GM19372 (cell line): ENCODE results near the gene ITGA3.

Experiments used
- ATAC-seq: cut with Tn5 transposase; IDR thresholded peaks from one replicate; pipeline ENCODE4 v1.9.1; 2021; ENCODE audit warnings: mild to moderate bottlenecking, low read depth, moderate library complexity; ENCODE audit not compliant: unreplicated experiment

The ITGA3 gene

DNA sequence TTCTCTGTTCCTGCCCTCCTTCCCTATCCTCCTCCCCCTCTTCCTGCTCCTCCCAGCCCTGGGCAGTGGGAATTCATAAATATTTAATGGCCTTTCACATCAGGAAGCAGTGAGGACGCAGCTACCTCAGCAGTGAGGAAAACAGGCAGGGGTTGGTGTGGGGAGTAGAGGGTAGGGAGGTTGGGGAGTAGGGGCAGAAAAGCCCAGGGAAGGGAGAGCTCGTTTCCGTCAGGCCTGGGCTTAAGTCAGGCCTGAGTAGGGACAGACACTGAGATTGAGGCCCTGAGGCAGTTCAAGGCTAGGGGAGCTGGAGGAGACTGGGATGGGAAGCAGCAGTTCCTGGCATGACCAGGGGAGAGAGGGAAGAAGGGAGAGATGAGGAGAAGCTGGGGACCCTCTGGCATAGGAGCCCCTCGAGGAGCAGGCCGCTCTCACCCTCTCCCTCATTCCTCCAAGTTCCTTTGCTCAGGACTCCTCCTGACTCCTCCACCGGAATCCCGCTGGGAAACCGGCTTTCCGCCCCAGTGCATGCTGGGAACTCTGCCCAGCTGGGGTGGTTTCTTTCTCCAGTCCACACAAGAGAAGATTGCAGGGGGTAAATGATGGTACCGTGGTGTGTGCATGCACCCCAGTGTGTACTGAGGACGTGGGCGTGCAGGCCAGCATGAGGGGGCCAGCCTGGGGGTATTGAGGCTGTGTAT lies 67.9 kb downstream of the ITGA3 start:
- ATAC-seq: no peak

DNA sequence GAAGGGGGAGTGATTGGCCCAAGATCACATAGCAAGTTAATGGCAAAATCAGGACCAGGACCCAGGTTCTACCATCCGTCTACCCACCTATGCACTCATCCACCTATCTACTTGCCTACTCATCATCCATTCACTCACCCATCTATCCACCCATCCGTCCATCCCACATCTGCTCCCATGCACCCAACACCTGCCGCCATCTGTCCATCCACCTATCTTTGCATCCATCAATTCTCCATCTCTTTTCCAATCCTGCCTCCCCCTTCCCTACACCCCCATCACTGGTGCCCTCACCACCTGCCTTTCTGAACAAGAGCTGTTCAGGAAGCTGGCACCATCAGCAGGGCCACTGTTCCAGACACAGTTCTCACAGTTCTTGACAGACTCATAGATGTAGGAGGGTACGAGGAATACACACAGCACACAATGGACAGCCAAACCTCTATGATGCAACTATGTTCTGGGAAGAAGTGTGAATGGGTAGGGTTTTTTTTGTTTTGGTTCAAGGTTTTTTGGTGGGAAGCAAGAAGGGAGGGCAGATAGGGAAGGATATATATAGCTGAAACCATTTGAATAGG lies 69.6 kb downstream of the ITGA3 start:
- no peak for ATAC-seq

DNA sequence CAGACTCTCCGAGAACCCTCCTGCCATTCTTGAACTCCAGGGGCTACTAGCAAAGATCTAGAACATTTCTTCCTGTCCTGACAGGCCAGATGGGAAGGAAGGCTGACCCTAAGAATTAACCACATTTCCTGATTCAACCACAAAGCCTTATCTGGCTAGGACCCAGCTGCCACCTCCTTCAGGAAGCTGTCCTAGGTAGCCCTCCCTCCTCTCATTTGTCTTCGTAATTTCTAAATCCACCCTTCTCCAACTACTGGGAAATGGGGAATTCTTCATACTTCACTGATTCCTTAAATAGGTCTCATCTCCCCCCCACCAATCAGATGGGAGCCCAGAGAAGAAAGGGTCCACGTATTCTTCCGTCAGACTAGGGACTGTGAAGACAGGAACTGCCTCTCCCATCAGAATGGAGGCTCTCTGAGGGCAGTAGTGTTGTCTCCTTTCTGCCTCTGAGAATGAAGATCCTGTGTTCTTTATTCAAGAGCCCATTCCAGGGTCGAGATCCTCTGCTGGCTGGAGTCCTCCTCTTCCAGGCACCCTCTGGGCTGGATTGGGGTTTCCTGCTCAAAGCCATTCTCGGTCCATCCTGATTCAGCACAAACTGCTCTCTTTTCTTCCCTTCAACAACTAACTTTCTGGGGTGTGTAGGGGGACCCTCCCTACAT lies 71.9 kb downstream of the ITGA3 start:
- no peak for ATAC-seq

DNA sequence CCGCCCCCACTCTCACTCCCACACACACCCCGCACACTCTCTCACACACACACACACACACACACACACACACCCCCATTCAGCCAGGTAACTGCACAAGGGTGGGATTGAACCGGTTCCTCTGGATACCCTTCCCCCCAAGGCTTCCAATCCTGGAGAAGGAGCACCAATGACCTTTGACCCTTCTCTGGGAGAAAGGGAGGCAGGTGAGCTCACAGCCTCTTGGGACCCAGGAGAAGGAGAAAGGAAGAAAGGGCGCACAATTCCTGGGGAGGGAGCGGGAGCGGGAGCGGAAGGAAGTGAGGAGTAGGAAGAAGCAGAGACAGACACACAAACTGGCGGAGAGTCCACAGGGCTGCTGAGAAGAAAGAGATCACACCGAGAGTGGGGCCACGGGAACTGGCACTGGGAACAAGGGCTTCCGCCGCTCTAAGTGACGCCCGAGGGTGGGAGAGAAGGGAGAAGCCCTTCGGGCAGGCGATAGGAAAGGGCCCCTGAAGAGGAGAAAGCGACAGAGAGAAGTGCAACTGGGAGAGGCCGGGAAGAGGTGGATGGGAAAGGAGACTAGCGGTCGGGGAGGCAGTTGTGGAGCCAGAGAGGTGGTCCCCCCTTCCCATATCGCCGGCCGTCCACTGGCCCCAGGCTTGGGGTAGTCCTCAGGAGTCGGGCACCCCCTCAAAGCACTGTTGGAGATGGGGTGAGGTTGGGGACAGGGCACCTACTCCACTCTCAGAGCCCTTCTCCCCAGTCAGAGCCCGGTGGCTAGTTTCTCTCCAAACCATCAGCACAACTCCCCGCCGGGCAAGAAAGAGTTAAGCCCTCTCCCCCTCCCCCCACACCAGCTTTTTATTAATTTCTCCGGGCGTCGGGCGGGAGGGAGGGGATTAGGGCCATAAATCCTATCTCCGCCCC lies 72.8 kb downstream of the ITGA3 start:
- ATAC-seq: no peak

DNA sequence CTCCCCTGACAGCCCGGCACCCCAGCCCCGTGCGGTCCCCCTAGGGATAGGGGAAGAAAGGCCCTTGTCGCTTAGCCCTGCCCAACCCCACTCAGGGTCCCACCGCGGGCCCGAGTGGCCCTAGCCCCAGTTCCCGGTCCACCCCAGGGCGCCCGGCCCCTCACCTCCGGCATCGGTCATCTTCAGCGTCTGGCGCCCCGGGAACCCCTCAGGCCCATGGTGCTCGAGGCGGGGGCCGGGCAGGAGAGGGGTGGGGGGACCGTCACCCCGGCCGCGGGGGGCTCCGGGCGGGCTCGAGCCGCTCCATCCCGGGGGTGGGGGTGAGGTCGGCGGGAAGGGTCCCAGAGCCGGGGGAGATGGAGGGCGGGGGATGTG lies 73.4 kb downstream of the ITGA3 start:
- ATAC-seq: no peak

DNA sequence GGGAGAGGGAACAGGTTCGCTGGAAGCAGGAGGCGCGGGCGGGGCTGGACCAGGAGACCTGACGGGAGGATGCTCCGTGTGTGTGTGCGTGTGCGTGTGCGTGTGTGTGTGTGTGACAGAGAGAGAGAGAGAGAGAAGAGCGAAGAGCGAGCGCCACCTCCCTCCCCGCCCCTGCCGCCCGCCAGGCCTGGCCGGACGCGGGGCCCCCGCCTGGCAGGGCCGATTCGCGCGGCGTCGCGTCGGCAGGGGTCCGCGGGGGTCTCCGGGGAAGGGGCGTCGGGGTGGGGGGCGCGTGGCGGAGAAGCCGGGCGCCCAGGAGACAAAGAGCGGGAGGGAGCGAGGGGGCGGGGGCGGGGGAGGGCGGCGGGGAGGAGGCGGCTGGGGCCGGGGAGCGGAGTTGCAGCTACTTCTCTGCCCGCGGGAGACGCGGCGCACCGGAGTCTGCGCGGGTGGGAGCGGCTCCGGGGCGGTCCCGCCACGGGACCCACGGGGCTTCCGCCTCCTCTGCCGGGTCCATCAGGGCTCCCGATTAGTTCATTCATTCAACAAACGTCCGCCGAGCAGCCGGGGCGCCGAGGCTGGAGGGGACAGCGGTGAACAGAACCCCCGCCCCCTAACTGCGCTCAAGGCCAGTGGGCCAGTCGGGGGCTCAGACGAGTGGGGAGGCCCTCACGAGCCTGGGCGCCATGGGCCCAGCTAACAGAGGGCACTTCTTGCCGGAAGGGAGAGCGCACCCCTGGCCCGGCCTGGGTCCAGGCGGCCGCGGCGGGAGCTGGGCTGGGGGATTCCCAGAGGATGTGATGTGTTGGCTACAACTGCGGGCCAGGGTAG lies 74.0 kb downstream of the ITGA3 start, which contains the start of gene SAMD14:
SAMD14 (minus strand) TSS at position 433 of the 831 bp plus-strand sequence. CDS start 5,201 bp downstream, outside the sequence.
- no peak for ATAC-seq

DNA sequence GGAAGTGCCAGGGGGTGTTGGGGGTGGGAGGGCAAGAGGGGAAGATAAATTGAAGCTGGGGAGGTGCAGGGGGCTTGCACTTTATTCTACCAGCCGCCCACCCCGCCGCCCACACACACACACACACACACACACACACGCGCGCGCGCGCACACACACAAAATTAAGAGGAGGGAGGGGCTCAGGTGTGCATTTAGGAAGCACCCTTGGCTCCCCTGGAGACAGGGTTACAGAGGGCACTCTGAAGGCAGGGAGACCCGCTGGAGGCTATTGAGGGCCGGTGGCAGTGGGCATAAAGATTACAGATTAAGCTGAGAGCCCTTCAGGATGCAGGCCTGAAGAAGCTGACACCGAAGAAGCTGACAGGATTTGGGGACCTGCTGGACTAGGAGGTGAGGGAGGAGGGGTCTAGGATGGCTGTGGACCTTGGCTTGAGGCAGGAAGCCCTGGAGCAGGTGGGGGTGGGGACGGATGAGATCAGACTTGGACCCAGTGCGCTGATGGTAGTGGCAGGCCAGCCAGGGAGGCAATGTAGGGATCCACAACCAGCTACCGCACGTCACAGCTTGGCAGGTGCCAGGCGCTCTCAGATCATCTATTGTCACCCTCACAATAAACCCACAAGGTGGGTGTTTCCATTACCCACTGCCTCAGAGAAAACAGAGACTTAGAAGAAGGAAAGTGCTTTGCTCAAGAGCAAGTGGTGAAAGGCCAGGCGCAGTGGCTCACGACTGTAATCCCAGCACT lies 74.8 kb downstream of the ITGA3 start:
- no peak for ATAC-seq

DNA sequence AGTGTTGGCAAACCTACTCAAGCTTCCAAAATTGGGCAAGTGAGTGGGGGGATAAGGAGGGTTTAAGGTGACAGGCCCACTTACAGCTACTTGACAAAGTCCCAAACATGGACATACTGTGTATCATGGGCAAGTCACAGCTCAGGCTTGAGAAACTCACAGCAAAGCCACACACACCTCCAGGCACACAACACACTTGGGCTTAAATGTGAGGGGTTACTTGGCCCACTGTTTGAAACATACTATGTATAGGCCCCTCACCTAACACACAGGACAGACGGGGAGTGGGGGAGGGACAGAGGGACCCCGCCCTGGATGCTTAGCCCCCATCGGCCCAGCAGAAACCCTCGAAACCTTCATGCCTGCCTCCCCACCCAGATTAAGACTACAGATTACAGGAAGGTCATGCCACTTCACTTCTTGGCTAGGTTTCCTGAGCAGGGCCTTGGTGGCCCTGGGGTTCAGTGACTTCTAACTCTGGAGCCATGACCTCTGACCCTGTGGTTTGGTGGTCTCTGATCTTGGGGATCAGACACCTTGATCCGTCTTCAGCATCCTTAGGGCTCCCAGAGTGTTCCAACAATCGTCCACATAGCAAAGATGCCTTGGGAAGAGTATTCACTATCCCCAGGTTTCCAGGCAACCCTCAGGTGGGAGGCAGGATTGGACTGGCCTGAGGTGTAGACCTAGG lies 76.3 kb downstream of the ITGA3 start:
- no peak for ATAC-seq

DNA sequence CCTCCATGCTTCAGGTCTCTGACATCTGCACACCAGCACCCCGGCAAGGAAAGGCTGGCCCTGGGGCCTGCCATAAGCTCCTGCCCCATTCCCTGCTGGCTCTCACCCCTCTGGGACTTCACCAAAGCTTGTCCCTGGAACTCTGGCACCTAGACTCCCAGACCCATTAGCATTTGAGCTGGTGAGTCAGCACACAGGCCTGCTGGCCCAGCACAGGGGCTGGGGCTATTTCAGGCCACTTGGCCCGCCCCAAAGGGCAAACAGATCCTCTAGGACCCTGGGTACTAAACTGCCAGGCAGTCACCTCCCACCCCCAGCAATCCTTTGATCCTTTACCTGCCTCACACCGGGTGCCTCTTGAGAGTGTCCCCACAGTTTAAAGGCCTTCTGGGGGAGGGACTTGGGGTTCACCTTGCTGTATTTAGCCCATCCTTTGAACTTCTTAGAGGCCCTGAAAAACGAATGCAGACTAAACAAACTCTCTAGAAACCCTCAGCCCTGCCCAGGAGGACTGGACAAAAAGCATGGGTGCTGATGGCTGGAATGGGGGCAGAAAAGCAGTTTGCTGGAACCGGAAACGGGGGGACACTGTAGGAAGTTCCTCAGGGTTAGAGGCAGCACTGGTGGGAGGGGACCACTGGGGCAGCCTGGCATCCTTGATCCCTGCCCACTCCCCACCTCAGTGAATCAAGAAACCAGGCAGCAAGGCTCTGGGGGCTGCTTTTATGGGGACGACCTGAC lies 77.3 kb downstream of the ITGA3 start:
- no peak for ATAC-seq

DNA sequence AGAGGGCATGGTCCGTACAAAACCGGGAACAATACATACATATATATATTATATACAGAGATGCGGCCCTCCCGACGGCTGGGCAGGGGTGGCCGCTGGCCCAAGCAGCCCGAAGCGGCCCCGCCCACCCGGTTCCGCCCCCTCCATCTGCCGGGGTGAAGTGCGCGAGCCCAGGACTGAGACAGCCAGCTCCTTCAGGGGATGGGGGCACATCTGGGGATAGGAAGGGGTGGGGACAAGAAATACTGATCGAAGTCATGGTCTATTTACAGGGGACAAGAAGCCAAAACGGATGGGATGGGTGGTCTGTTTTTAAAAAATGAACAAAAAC lies 77.8 kb downstream of the ITGA3 start:
- no peak for ATAC-seq

DNA sequence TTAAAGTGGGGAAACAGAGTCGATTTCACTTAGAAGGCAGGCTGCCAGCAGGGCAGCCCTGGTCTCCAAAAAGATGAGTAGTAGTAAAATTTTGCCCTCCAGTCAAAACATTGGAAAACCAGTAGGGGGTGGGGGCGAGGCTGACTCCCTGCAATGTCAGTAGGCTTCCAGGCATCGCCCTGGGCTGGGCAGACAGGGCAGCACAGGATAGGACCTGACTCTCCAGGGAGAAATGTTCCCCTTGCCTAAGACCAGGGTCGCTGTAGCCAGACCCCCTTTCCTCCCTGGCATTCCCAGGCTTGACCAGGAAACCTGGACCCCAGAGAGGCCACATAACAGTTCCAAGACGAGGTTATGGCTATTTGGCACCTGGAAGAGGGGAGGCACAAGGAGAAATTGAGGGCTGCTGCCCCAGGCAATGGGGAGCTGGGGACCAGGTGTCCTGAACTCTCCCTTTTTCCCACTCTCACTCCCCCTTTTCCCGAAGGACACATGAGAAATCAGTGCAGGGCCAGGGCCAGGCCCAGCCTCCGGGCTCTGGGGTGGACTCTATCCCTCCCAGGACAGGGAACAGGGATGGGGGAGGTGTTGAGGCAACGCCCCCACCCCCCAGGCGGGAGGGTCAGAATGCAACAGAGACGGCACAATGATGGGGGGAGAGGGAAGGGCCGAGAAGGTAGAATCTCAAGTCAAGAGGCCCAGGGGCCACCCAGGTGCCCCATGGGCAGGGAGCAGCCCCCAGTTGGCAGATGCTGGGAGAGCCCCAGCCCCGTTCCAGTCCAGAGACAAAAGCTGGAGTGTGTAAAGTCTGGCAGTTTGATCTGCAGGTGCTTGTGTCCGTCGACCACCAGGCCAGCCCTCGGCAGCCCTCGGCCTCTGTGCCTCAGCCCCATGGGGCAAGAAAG lies 78.5 kb downstream of the ITGA3 start:
- ATAC-seq: no peak

DNA sequence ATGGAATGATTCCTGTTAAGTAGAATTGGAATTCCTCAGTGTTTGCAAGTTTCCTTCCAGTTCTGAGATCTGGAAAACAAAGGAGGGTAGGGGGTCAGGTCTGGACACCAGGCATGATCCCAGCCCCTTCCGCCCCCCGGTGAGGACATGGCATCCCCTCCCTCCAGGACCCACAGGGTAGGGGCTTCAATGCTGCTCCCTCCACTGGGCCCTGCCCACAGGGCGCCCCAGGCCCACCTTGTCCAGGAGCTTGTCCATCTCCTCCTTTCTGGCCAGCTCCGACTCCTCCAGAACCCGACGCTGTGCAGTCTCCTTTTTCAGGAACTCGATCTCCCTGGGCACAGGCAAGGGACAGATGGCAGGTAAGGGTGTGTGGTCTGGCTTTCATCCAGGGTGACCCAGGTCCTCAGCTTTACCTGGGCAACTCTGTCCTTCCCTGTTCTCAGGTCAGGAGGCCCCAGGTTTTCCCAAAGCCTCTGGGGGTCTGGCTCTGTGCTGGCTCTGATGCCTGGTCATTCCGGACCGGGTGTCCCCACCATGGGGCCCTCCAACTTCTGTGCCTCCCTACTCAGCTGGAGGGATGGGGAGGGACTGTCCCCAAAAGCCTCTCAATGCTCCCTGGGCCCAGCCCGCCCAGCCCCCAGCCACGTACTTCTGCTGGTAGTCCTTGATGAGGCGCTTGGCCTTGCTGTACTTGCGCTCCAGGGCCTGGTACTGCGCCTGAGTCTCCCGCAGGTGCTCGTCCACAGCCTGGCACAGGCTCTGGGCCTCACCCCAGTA lies 79.6 kb downstream of the ITGA3 start:
- no peak for ATAC-seq

DNA sequence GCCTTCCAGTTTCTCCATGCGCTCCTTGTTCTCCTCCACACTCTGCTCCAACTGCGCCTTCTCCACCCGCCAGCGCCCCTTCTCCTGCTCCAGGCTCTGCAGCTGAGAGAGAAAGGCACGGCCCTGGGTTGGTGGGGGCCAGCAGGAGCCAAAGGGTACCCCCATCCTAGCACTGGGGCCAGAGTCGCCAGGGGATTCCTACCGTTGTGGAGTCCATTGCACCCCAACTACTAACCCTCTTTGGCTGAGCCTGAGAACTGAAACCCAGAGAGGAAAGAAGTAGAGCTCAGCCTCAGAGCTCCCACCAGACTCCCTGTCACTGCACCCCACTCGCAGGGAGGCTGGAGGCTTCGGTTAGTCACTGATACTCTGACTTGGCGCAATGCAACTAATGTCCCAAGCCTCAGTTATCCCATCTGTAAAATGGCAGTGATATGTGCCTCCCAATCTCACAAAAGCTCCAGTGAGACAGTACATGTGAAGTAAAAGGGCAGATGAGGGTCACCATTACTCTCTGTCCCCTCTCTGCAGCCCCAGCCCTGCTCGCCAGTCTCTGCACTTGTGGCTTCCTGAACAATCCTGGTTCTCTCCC lies 80.3 kb downstream of the ITGA3 start:
- ATAC-seq: no peak

DNA sequence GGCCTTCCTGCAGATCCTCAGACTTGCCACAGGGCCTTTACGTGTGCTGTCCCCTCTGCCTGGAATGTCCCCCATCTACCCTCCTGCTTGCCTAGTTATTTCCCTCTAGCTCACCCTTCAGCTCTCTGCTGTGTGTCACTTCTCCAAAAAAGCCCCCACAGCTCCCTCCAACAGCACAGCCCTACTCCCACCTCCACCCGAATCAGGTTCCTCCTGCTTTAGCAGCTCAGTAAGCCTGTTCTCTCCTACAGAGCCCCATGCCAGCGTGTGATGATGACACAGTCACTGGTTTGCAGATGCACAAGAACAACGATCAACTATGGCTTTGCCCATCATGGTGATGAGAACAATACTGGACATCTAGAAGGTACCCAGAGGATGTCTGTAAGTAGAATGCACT lies 81.1 kb downstream of the ITGA3 start:
- no peak for ATAC-seq

DNA sequence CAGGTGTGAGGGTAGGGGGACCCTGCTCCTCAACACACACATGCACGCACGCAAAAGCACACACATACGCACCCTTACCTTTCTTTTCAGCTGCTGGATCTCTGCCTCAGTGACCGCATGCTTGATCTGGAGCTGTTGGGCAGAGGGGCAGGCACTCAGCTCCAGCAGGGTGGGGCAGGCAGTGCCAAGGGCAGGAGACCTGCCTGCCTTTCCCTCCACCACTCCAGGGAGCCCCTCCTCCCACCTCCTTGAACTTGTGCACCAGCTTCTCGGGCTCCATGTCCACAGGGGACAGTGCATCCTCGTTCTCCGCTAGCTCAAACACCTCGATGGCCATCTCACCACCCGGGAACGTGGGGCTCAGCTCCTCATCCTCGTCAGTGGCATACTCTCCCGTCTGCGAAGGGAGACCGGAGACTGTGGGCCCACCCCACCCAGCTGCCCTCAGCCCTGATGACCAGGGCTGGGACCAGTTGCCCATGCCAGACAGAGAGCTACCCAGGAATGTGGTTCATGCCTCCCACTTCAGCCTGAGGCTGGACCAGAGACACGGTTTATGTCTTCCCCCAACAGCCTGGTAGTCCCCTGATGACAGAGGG lies 83.4 kb downstream of the ITGA3 start:
- ATAC-seq: no peak
